ENCODE measurements around the gene TSPOAP1.

The TSPOAP1 gene

GRCh38 chr17:58328195-58329034 is at the start of gene TSPOAP1:
Gene TSPOAP1, minus strand, starts transcription at chr17:58328795. Its CDS starts 875 bp downstream, at chr17:58327920.
- DNase-seq = peak; percentile 82

GRCh38 chr17:58377661-58378060 is 49.1 kb upstream of the TSPOAP1 start:
- no peak for DNase-seq

- DNase-seq = no peak
Observed at GRCh38 chr17:58377093-58377601, 48.6 kb upstream of the TSPOAP1 start.

- no peak for DNase-seq
Observed at GRCh38 chr17:58376472-58377000, 47.9 kb upstream of the TSPOAP1 start.

- no peak for DNase-seq
Observed at GRCh38 chr17:58375811-58376210, 47.2 kb upstream of the TSPOAP1 start.

GRCh38 chr17:58375256-58375655 is 46.7 kb upstream of the TSPOAP1 start:
- no peak for DNase-seq

GRCh38 chr17:58373923-58374322 is 45.3 kb upstream of the TSPOAP1 start:
- no peak for DNase-seq

- DNase-seq = no peak
Observed at GRCh38 chr17:58373003-58373402, 44.4 kb upstream of the TSPOAP1 start.

- DNase-seq = no peak
Observed at GRCh38 chr17:58371300-58371950, 42.8 kb upstream of the TSPOAP1 start.

GRCh38 chr17:58370716-58371115 is 42.1 kb upstream of the TSPOAP1 start:
- DNase-seq = no peak

GRCh38 chr17:58370309-58370708 is 41.7 kb upstream of the TSPOAP1 start:
- no peak for DNase-seq

- no peak for DNase-seq
Observed at GRCh38 chr17:58369214-58370031, 40.8 kb upstream of the TSPOAP1 start.

GRCh38 chr17:58368860-58369213 is 40.2 kb upstream of the TSPOAP1 start:
- no peak for DNase-seq

- no peak for DNase-seq
Observed at GRCh38 chr17:58367461-58367860, 38.9 kb upstream of the TSPOAP1 start.

GRCh38 chr17:58365980-58366595 is 37.5 kb upstream of the TSPOAP1 start:
- no peak for DNase-seq

GRCh38 chr17:58365185-58365979 is 36.8 kb upstream of the TSPOAP1 start:
- no peak for DNase-seq

- DNase-seq = no peak
Observed at GRCh38 chr17:58364270-58364942, 35.8 kb upstream of the TSPOAP1 start.

- no peak for DNase-seq
Observed at GRCh38 chr17:58363457-58364185, 35.0 kb upstream of the TSPOAP1 start.

- DNase-seq = no peak
Observed at GRCh38 chr17:58362368-58363014, 33.9 kb upstream of the TSPOAP1 start.

Measured in activated CD8-positive, alpha-beta memory T cell treated with anti-CD3 and anti-CD28 coated beads, Interleukin-2, amount 50 U/mL, for 4 hours (primary cell).